ENCODE results near the gene TLR7.

DNA sequence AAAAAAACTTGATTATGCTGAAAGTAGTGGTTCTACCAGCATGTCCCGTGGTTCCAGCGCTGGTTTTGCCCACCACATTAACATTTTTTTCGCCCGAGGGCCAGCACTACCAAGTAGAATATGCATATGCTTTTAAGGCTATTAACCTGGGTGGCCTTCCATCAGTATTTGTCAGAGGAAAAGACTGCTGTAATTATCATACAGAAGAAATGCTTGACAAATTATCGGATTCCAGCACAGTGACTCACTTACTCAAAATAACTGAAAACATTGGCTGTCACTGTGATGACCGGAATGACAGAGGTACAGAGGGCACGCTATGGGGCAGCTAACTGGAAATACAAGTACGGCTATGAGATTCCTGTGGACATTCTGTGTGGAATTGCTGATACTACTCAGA is 41.1 kb upstream of the TLR7 start:
- TF ChIP-seq, protein P1, sequence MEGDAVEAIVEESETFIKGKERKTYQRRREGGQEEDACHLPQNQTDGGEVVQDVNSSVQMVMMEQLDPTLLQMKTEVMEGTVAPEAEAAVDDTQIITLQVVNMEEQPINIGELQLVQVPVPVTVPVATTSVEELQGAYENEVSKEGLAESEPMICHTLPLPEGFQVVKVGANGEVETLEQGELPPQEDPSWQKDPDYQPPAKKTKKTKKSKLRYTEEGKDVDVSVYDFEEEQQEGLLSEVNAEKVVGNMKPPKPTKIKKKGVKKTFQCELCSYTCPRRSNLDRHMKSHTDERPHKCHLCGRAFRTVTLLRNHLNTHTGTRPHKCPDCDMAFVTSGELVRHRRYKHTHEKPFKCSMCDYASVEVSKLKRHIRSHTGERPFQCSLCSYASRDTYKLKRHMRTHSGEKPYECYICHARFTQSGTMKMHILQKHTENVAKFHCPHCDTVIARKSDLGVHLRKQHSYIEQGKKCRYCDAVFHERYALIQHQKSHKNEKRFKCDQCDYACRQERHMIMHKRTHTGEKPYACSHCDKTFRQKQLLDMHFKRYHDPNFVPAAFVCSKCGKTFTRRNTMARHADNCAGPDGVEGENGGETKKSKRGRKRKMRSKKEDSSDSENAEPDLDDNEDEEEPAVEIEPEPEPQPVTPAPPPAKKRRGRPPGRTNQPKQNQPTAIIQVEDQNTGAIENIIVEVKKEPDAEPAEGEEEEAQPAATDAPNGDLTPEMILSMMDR (IDR thresholded peaks at IDR 0.05; ENCODE audit: insufficient read depth, low read depth, low read length): no peak
- TF ChIP-seq EZH2 (IDR thresholded peaks at IDR 0.05; ENCODE audit: insufficient read depth, low read length): no peak
